Lower lobe of right lung (tissue), 2 donors: ENCODE measurements around the gene ARAP1. TPM values are rescaled to one million over a fixed set of nuclear protein-coding genes. Genes with fewer than 3 reads are reported as not detected.

Source experiments
- ATAC-seq, 2 donors: fragments of 200-7000 bp; cut with Tn5 transposase; one replicate each; pipeline ENCODE4 v1.9.1; 2020 to 2022; ENCODE audit warnings: mild to moderate bottlenecking in 2 of 2, moderate library complexity in 2 of 2
- DNase-seq: peaks from one replicate; pipeline ENCODE4 v3.0.0-alpha.2; 2020
- H3K27ac ChIP-seq: fragments of 200-600 bp; one replicate; pipeline ENCODE4 v1.8.0; 2022
- H3K27me3 ChIP-seq: fragments of 200-600 bp; one replicate; pipeline ENCODE4 v1.8.0; 2022; ENCODE audit warnings: low read depth
- H3K36me3 ChIP-seq: fragments of 200-600 bp; one replicate; pipeline ENCODE4 v1.8.0; 2022; ENCODE audit warnings: mild to moderate bottlenecking
- H3K4me1 ChIP-seq: fragments of 200-600 bp; one replicate; pipeline ENCODE4 v1.8.0; 2022
- H3K4me3 ChIP-seq: fragments of 200-600 bp; one replicate; pipeline ENCODE4 v1.8.0; 2022; ENCODE audit warnings: mild to moderate bottlenecking
- H3K9me3 ChIP-seq: fragments of 200-600 bp; one replicate; pipeline ENCODE4 v1.8.0; 2022
- CTCF ChIP-seq: fragments of 200-600 bp; IDR thresholded peaks from one replicate; pipeline ENCODE4 v1.8.0; 2022; ENCODE audit warnings: antibody characterized with exemption, mild to moderate bottlenecking
- intact Hi-C: fragments of 100-400 bp; cut with DNase I; formaldehyde crosslinking; loops from one replicate; pipeline ENCODE4 v1.11.0; 2022
- total RNA-seq: library from RNA; stranded (reverse); fragmentation: NEBNext Ultra II Directional; extraction: Animal tissue kit (Norgen Biotek cat#: 25700); gene quantifications from one replicate; pipeline ENCODE4 v1.2.1, GENCODE V29; 2021
- donor health status: DM: no; HTN: yes; CAD: no; lungs with severe emphysema.

The ARAP1 gene
- total RNA-seq, 1 donor from 2014 or later, result 276 TPM

- H3K27ac ChIP-seq, result no peak overlapping the region
Measured at GRCh38 chr11:72777755-72778278, 25.6 kb upstream of the ARAP1 start.

GRCh38 chr11:72776844-72777754 lies 24.9 kb upstream of the ARAP1 start:
- no peak overlapping the region for H3K27ac ChIP-seq
- H3K4me1 ChIP-seq, result peaks cover 48% of the 10 kb centered on the region
- H3K27me3 ChIP-seq, result peaks cover 5% of the 10 kb centered on the region
- DNase-seq, result peak; percentile 61
- no peaks in the 10 kb centered on the region for H3K9me3 ChIP-seq
- no peak overlapping the region for H3K4me3 ChIP-seq
- no peak for ATAC-seq
- no peaks in the 10 kb centered on the region for H3K36me3 ChIP-seq
- no peak for TF ChIP-seq CTCF
- intact Hi-C loops, result no loop called here

More at GRCh38 chr11:72777755-72778278, 25.6 kb upstream of the ARAP1 start:
- Histone ChIP-seq H3K4me1 (peaks cover 54% of the 10 kb centered on the region), H3K9me3 (no peaks in the 10 kb centered on the region), H3K27me3 (peaks cover 5% of the 10 kb centered on the region), H3K36me3 (no peaks in the 10 kb centered on the region), H3K4me3 (no peak overlapping the region)
- intact Hi-C loops, result no loop called here
- no peak for ATAC-seq
- no peak for TF ChIP-seq CTCF
- no peak for DNase-seq

- ATAC-seq, result no peak
- peaks cover 45% of the 10 kb centered on the region for H3K4me1 ChIP-seq
- no peak overlapping the region for H3K27ac ChIP-seq
Measured at GRCh38 chr11:72776117-72776843, 24.1 kb upstream of the ARAP1 start.

GRCh38 chr11:72775288-72776110 lies 23.3 kb upstream of the ARAP1 start:
- no peaks in the 10 kb centered on the region for H3K27me3 ChIP-seq
- ATAC-seq (no peak), DNase-seq (no peak)
- no peaks in the 10 kb centered on the region for H3K36me3 ChIP-seq
- H3K27ac ChIP-seq, result no peak overlapping the region
- H3K4me1 ChIP-seq, result peaks cover 37% of the 10 kb centered on the region
- TF ChIP-seq CTCF, result no peak
- H3K4me3 ChIP-seq, result no peak overlapping the region
- intact Hi-C loops, result no loop called here
- no peaks in the 10 kb centered on the region for H3K9me3 ChIP-seq

More at GRCh38 chr11:72776117-72776843, 24.1 kb upstream of the ARAP1 start:
- no peak for DNase-seq
- TF ChIP-seq CTCF, result no peak
- Histone ChIP-seq H3K27me3 (peaks cover 5% of the 10 kb centered on the region), H3K4me3 (no peak overlapping the region), H3K9me3 (no peaks in the 10 kb centered on the region), H3K36me3 (no peaks in the 10 kb centered on the region)
- intact Hi-C loops, result no loop called here

- no peak overlapping the region for H3K27ac ChIP-seq
Measured at GRCh38 chr11:72774499-72774898, 22.3 kb upstream of the ARAP1 start.

More at GRCh38 chr11:72774499-72774898, 22.3 kb upstream of the ARAP1 start:
- ATAC-seq (no peak), DNase-seq (no peak)
- no peaks in the 10 kb centered on the region for H3K9me3 ChIP-seq
- H3K27me3 ChIP-seq, result no peaks in the 10 kb centered on the region
- intact Hi-C loops, result no loop called here
- peaks cover 27% of the 10 kb centered on the region for H3K4me1 ChIP-seq
- H3K4me3 ChIP-seq, result no peak overlapping the region
- no peaks in the 10 kb centered on the region for H3K36me3 ChIP-seq
- TF ChIP-seq CTCF, result no peak
